Measurements from ENCODE around the gene PTGFRN. TPM values are rescaled to one million over a fixed set of nuclear protein-coding genes. Genes with fewer than 3 reads are reported as not detected.
A peak's percentile ranks its signal among the peaks of the same experiment; 100 is the strongest.

The PTGFRN gene
- total RNA-seq, 1 donor, result 0.27 TPM

GRCh38 chr1:116886291-116886878 lies 23.3 kb upstream of the PTGFRN start:
- DNase-seq (ENCODE audit: low read depth in 2 of 3, low spot score in 2 of 3), result no peak

GRCh38 chr1:116887212-116887611 lies 22.5 kb upstream of the PTGFRN start:
- DNase-seq (ENCODE audit: low read depth in 2 of 3, low spot score in 2 of 3), result no peak

GRCh38 chr1:116889380-116889779 lies 20.3 kb upstream of the PTGFRN start:
- no peak for DNase-seq (ENCODE audit: low read depth in 2 of 3, low spot score in 2 of 3)

GRCh38 chr1:116891396-116892079 lies 18.2 kb upstream of the PTGFRN start:
- DNase-seq (ENCODE audit: low read depth in 2 of 3, low spot score in 2 of 3), result no peak

- DNase-seq (ENCODE audit: low read depth in 2 of 3, low spot score in 2 of 3), result no peak
These were observed 14.6 kb upstream of the PTGFRN start for GRCh38 chr1:116895073-116895472.

GRCh38 chr1:116899529-116899928 lies 10.2 kb upstream of the PTGFRN start:
- DNase-seq (ENCODE audit: low read depth in 2 of 3, low spot score in 2 of 3), result no peak

GRCh38 chr1:116900471-116901365 lies 9.0 kb upstream of the PTGFRN start:
- no peak for DNase-seq (ENCODE audit: low read depth in 2 of 3, low spot score in 2 of 3)

- no peak for DNase-seq (ENCODE audit: low read depth in 2 of 3, low spot score in 2 of 3)
These were observed 7.7 kb upstream of the PTGFRN start for GRCh38 chr1:116902027-116902426.

- no peak for DNase-seq (ENCODE audit: low read depth in 2 of 3, low spot score in 2 of 3)
These were observed 6.9 kb upstream of the PTGFRN start for GRCh38 chr1:116902723-116903383.

GRCh38 chr1:116904791-116905320 lies 4.9 kb upstream of the PTGFRN start:
- no peak for DNase-seq (ENCODE audit: low read depth in 2 of 3, low spot score in 2 of 3)

GRCh38 chr1:116906812-116907211 lies 2.9 kb upstream of the PTGFRN start:
- DNase-seq (ENCODE audit: low read depth in 2 of 3, low spot score in 2 of 3), result no peak

- no peak for DNase-seq (ENCODE audit: low read depth in 2 of 3, low spot score in 2 of 3)
These were observed 2.4 kb upstream of the PTGFRN start for GRCh38 chr1:116907351-116907750.

- DNase-seq (ENCODE audit: low read depth in 2 of 3, low spot score in 2 of 3), result no peak
These were observed 1.4 kb upstream of the PTGFRN start for GRCh38 chr1:116908266-116908665.

- no peak for DNase-seq (ENCODE audit: low read depth in 2 of 3, low spot score in 2 of 3)
These were observed 750 bp upstream of the PTGFRN start for GRCh38 chr1:116908820-116909511.

GRCh38 chr1:116910379-116911187 lies 867 bp downstream of the PTGFRN start:
- DNase-seq (ENCODE audit: low read depth in 2 of 3, low spot score in 2 of 3), result peak in 1 of 3 donors; percentile 18

GRCh38 chr1:116911188-116911553 lies 1.5 kb downstream of the PTGFRN start:
- DNase-seq (ENCODE audit: low read depth in 2 of 3, low spot score in 2 of 3), result no peak

GRCh38 chr1:116911779-116912469 lies 2.2 kb downstream of the PTGFRN start:
- no peak for DNase-seq (ENCODE audit: low read depth in 2 of 3, low spot score in 2 of 3)

- no peak for DNase-seq (ENCODE audit: low read depth in 2 of 3, low spot score in 2 of 3)
These were observed 3.1 kb downstream of the PTGFRN start for GRCh38 chr1:116912846-116913245.

- DNase-seq (ENCODE audit: low read depth in 2 of 3, low spot score in 2 of 3), result no peak
These were observed 4.2 kb downstream of the PTGFRN start for GRCh38 chr1:116913941-116914340.
